Osteocyte (in vitro differentiated cells): ENCODE results near the gene ANK2. TPM values are rescaled to one million over a fixed set of nuclear protein-coding genes. Genes with fewer than 3 reads are reported as not detected.

Source experiments
- DNase-seq: peaks from one replicate; pipeline ENCODE4 v3.0.0; 2021; ENCODE audit warnings: mixed read lengths; ENCODE audit not compliant: unreplicated experiment; ENCODE audit errors: extremely low spot score
- H3K27ac Mint-ChIP-seq: one replicate; pipeline ENCODE4 v1.8.0; 2021; ENCODE audit warnings: mild to moderate bottlenecking, mixed read lengths; ENCODE audit not compliant: unreplicated experiment
- H3K27me3 Mint-ChIP-seq: one replicate; pipeline ENCODE4 v1.8.0; 2021; ENCODE audit warnings: mixed read lengths; ENCODE audit not compliant: unreplicated experiment
- H3K36me3 Mint-ChIP-seq: one replicate; pipeline ENCODE4 v1.8.0; 2021; ENCODE audit warnings: mixed read lengths; ENCODE audit not compliant: unreplicated experiment
- H3K4me1 Mint-ChIP-seq: one replicate; pipeline ENCODE4 v1.8.0; 2021; ENCODE audit warnings: mixed read lengths; ENCODE audit not compliant: unreplicated experiment
- H3K4me3 Mint-ChIP-seq: one replicate; pipeline ENCODE4 v1.8.0; 2021; ENCODE audit warnings: mild to moderate bottlenecking, moderate library complexity, mixed read lengths; ENCODE audit not compliant: unreplicated experiment
- H3K9me3 Mint-ChIP-seq: one replicate; pipeline ENCODE4 v1.8.0; 2021; ENCODE audit warnings: mixed read lengths; ENCODE audit not compliant: unreplicated experiment
- total RNA-seq: library from RNA; stranded (reverse); gene quantifications from 2 replicates; pipeline ENCODE4 v1.2.1, GENCODE V29; 2021
- TF ChIP-seq, protein P1 (sequence below): fragments of 200-600 bp; sonication (generic); IDR thresholded peaks from 2 replicates; pipeline ENCODE4 v1.5.0; 2021; ENCODE audit warnings: antibody characterized with exemption, mild to moderate bottlenecking, moderate library complexity

The ANK2 gene
- total RNA-seq, 1 donor from 2014 or later = 17.2 TPM

- Mint-ChIP-seq H3K36me3 (no peaks in the 10 kb centered on the region), H3K4me3 (no peak overlapping the region), H3K4me1 (no peaks in the 10 kb centered on the region), H3K9me3 (no peaks in the 10 kb centered on the region), H3K27me3 (no peaks in the 10 kb centered on the region), H3K27ac (no peak overlapping the region)
- no peak for DNase-seq
- TF ChIP-seq, protein P1, sequence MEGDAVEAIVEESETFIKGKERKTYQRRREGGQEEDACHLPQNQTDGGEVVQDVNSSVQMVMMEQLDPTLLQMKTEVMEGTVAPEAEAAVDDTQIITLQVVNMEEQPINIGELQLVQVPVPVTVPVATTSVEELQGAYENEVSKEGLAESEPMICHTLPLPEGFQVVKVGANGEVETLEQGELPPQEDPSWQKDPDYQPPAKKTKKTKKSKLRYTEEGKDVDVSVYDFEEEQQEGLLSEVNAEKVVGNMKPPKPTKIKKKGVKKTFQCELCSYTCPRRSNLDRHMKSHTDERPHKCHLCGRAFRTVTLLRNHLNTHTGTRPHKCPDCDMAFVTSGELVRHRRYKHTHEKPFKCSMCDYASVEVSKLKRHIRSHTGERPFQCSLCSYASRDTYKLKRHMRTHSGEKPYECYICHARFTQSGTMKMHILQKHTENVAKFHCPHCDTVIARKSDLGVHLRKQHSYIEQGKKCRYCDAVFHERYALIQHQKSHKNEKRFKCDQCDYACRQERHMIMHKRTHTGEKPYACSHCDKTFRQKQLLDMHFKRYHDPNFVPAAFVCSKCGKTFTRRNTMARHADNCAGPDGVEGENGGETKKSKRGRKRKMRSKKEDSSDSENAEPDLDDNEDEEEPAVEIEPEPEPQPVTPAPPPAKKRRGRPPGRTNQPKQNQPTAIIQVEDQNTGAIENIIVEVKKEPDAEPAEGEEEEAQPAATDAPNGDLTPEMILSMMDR = no peak
These were observed 67.2 kb downstream of the ANK2 start for GRCh38 chr4:113116414-113117357.

DNA sequence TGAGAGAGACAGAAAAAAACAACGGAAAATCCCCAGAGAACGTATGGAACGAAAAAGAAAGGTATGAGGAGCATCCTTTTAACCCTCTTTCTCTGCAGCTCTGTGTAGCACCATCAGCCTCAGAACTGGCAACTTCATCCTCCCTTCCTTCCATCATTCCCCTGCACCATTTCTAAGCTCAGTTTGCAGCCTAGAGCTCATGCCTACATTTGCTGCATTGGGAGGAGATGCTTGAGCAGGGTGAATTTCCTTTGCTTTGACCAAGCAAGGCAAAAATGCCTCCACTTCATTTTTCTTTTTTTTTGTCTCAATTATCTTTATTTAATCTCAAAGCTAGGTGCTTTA lies 67.9 kb downstream of the ANK2 start:
- H3K4me3 Mint-ChIP-seq = no peak overlapping the region
- TF ChIP-seq, protein P1 = no peak
- no peaks in the 10 kb centered on the region for H3K9me3 Mint-ChIP-seq
- no peaks in the 10 kb centered on the region for H3K4me1 Mint-ChIP-seq
- DNase-seq = no peak
- no peaks in the 10 kb centered on the region for H3K27me3 Mint-ChIP-seq
- H3K27ac Mint-ChIP-seq = no peak overlapping the region
- no peaks in the 10 kb centered on the region for H3K36me3 Mint-ChIP-seq

DNA sequence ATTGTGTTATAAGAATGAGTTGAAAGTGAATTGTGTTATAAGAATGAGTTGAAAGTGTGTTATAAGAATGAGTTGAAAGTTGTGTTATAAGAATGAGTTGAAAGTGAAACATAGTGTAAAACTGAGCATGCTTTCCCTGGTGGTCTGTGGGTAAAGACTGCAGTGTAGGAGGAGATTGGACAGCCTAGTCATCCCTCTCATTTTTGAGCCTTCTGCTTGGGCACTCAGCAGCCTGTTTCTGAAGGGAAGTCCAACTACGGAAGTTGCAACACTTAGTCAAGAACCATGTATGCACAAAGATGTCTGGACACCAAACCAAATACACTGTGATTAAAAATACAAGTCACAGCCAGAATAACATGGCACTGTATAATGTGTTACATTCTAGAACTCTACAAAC lies 72.6 kb downstream of the ANK2 start:
- Mint-ChIP-seq H3K4me3 (no peak overlapping the region), H3K9me3 (no peaks in the 10 kb centered on the region), H3K27ac (no peak overlapping the region), H3K27me3 (no peaks in the 10 kb centered on the region), H3K36me3 (no peaks in the 10 kb centered on the region), H3K4me1 (no peaks in the 10 kb centered on the region)
- no peak for DNase-seq
- TF ChIP-seq, protein P1 = no peak

- Mint-ChIP-seq H3K27ac (no peak overlapping the region), H3K36me3 (no peaks in the 10 kb centered on the region), H3K9me3 (no peaks in the 10 kb centered on the region), H3K4me3 (no peak overlapping the region), H3K27me3 (no peaks in the 10 kb centered on the region), H3K4me1 (no peaks in the 10 kb centered on the region)
- TF ChIP-seq, protein P1 = no peak
- no peak for DNase-seq
These were observed 76.0 kb downstream of the ANK2 start for GRCh38 chr4:113125418-113125817.

DNA sequence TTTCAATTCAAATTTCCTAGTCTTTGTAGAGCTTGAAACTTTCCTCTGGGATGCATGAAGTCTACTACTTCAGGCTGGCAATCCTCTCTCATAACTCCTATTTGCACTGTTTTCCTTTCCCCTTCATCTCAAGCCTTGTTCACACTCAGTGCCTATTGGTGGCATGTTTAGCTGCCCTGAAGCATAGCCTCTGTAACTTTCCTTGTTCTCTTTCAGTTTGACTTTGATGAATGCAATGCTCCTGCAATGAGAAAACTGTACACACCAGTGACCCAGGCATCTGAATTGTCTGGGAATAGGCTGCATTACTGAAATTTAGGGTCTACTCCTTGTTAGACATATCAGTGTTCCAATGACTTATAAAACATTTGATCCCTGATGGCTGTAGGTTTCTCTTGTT lies 81.7 kb downstream of the ANK2 start:
- DNase-seq = no peak
- H3K27ac Mint-ChIP-seq = no peak overlapping the region
- H3K4me3 Mint-ChIP-seq = no peak overlapping the region
- H3K36me3 Mint-ChIP-seq = no peaks in the 10 kb centered on the region
- no peaks in the 10 kb centered on the region for H3K9me3 Mint-ChIP-seq
- peaks cover 7% of the 10 kb centered on the region for H3K4me1 Mint-ChIP-seq
- TF ChIP-seq, protein P1 = no peak
- no peaks in the 10 kb centered on the region for H3K27me3 Mint-ChIP-seq
